Stimulated activated CD4-positive, alpha-beta T cell treated with anti-CD3 and anti-CD28 coated beads, Interleukin-2, amount 100 ng/mL, for 48 hours (primary cell): Measurements from ENCODE around the gene KLF9.

ENCODE experiments used
- DNase-seq, 2 donors: peaks; one replicate each; pipeline ENCODE4 v3.0.0-alpha.2; 2020

The KLF9 gene

DNA sequence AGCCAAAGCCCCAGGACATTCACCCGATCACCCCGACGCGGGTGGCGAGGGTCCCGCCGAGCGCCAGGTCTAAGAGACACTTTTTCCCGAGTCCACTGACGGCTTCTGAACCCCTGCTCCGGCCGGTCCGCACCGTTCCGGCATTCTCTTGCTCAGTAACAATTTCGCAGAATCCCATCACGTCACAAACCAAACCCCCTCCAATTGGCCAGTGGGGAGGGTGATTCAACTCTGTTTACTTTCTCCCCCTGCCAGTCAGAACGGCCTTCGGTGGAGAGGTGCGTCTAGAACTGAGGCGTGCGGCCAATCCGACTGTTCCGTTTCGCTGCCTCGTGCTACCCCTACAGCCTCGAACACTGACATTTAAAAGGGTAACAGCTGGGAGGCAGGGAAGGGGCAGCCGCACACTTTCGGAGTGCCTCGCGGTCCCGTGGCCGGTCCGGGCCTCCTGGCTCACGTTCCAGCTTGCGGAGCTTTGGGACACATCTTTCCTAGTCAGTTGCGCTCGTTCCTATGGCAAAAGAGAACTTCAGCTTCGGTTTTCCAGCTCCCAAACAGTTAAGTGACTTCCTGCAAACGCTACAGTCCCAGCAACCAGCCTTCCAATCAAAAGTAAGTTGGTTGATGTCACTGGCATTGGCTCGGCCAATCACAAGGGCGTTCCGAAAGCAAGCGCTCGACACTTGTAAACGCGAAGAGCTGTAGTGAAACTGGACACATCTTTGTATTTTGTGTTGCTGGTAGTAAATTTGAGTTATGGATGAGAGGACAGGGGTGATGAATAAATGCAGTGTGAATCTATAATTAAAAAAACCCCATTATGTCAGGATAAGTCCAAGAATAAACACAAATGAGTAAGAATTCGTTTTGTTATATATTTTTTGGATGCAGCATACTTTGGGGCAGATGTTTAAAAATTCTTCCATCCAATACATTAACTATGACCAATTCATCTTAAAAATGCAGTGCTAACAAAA is at the start of gene KLF9:
Gene KLF9 (minus strand): TSS at position 859 of the 977 bp plus-strand sequence. CDS start 1,294 bp downstream, outside the sequence.
- DNase-seq = peak; percentile 73 to 77

DNA sequence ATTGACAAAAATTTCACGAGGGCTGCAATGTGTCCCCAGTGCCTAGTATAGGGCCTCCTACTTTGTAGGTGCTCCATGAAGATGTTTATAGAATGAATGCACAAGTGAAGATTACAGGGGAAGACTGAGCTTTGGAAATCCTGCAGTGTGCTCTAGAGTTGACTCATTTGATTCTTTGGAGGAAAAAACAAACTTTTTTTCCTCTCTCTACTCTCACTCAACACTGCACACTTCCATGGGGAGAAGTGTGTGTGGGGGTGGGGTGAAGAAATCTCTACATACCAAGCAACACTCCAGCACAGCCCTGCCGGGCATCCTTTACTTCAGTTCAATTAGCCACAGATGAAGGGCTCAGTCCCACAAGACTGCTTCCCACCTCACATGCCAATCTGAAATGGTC is 49.4 kb upstream of the KLF9 start:
- DNase-seq = no peak

DNA sequence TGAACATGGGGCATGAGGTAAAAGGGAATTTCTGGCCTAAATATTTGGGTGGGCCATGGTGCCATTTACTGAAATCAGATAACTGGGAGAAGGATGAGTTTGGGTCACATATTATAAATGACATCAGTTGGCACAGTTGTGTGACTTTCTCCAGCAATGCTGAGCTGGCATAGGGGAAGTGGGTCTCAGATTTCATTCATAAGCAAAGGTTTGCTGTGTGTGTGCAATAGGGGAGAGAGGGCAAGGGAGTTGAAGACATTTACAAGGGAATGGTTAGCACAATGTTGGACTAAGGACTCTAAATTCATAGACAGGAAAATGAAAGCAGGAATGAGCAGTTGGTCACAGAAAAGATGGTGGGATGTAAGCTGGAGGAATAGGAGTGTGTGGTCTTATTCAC is 47.8 kb upstream of the KLF9 start:
- DNase-seq = no peak

DNA sequence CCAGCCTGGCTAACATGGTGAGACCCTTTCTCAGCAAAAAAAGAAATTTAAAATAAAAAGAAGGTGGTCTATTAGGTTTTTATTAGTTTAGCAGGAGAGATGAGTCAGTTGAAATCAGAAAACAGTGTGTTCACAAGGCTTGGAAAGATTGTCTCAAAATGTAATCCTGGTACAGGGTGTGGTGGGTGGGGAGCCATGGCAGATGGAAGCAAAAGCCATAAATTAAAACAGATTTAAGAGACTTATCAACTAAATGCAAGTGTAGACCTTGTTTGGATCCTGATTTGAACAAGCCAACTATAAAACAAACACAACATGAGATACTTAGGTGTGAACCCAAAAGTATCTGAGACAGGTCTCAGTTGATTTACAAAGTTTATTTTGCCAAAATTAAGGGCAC is 42.8 kb upstream of the KLF9 start:
- no peak for DNase-seq

DNA sequence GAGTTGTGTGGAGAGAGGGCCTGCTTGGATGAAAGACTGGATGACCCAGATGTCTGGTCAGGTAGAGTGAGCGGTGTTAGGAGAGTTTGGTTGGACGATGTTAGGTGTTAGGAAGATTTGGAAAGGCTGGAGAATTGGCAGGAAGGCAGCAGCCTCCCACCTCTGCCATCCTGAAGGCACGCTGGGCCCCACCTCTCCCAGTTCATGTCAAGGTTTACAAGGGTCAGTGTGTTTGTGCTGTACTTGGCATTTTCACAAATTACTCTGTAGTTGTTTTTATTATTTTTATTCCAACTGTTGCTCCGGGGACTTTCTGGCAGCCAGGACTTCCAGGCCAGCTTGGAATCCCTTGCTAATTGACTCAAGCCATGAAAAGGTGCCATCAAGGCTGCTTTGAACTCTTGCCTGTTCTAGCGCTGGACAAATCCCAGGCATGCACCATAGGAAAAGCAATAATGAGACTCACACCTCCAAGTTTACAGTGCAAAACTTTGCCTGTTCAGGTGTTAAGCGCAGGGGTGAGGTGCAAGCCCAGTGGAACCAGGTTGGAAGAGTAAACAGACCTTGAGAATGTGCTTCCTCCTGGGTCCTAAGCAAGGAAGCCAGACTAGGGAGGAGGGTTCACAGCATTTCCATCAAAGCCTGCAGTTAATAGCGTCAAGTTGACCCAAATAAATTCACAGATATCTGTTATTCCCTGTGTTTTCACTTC is 41.7 kb upstream of the KLF9 start:
- DNase-seq = no peak

DNA sequence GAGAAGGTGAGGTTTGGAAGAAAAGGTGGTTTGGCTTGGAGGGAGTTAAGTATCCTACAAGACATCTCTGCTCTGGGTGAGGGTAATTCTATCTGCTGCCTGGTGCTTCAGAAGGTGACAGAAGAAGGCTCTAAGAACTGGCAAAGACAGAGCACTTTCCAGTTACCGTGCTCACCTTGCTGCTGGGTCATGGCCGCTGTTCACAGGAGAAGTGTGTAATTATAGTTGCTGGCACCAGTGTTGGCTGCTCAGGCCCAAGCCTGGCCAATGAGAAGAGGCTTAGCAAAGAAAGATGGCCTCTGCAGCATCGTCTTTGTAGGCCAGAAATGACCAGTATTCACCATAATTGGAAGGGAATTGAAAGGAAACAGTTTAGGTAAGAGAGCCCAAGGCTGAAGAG is 37.9 kb upstream of the KLF9 start:
- no peak for DNase-seq

DNA sequence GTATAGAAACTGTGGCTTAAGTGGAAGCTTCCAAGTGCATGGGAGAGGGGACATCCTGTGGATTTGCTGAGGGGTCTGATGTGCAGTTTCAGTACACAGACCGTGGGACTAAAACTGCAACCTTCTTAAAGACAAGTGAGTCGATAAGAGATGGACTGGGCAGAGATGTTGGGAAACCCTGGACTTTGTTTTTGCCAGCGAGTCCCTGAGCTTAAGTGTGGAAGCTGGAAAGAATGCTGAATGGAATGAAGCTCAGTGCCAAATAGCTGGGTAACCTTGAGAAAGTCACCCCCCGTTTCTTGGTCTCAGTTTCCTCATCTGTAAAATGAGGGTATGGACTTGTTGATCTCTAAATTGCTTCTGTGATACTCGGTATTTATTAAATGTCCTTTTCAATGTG is 37.3 kb upstream of the KLF9 start:
- no peak for DNase-seq

DNA sequence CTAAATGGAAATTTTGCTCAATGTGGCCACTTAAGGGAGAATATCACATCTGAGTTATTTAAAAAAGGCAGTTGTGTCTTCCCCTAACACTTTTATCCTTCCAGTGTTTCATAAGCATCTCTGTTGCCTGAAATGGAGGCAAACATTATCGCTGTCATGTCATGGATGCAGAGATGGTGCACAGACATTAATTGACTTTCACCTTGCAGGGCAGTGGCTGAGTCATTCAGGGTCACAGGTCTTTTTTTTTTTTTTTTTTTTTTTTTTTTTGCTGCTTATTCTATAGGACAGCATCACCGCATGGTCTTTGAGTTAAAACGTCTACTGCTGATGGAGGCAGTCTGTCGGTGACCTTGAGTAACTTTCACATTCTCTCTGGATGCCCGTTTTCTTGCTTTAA is 36.3 kb upstream of the KLF9 start:
- DNase-seq = no peak

DNA sequence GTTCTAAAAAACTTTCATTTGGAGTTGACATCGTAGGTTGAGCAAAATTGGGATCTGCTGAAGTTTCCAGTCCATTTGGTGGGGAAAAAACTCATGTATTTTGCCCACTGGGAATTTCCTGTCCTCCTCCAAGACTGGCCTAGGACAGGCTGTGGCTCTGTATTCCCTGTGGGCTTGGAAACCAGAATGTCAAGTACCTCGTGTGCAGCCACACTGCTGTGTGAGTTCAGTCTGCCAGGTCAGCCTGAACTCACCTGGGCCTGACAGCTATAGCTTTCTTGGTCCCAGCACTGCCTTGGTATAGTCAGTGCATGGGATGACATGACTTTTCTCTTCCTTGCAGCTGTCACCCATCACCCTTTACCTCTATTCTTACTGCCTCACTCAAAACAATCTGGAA is 35.0 kb upstream of the KLF9 start:
- DNase-seq = no peak

DNA sequence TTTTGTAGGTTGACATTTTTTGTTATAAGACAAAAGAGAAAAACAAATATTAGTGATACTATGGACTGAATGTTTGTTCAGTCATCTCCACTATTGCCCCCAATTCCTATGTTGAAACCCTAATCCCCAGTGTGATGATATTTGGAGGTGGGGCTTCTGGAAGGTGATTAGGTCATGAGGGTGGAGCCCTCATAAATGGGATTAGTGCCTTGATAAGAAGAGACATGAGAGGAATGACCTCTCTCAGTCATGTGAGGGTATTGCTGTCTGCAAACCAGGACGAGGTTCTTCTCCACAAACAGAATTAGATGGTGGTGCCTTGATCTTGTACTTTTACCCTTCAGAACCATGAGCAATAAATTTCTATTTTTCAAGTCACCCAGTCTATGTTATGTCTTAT is 34.5 kb upstream of the KLF9 start:
- DNase-seq = no peak

DNA sequence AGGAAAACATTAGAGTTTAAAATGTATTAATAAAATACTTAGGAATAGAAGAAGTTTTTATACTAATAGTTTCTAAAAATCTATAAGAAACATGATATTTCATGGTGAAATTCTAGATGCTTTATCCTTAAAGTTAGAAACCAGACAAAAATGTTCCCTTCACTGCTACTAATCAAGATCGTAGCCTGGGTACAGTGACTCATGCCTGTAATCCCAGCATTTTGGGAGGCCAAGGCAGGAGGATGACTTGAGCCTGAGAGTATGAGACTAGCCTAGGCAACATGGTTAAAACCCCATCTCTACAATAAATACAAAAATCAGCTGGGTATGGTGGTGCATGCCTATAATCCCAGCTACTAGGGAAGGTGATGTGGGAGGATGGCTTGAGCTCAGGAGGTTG is 30.4 kb upstream of the KLF9 start:
- DNase-seq = no peak

DNA sequence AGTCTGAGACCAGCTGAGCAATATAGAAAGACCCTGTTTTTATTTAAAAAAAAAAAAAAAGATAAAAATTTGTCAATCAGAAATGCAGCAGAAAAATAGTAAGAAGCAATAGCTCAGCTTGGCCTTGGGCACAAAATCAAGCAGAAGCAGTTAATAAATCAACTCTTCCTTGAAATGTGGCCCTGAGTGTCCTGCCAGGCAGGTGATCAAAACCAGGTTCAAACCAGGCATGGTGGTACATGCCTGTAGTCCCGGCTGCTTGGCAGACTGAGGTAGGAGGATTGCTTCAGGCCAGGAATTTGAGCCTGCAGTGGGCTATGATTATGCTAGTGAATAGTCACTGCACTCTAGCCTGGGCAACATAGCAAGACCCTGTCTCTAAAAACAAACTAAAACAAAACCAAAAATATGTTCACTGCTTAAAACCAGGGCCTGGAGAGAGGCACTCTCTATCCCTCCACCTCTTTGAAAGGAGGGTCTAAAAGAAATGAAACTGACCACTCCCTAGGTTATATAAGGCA is 27.9 kb upstream of the KLF9 start:
- no peak for DNase-seq

DNA sequence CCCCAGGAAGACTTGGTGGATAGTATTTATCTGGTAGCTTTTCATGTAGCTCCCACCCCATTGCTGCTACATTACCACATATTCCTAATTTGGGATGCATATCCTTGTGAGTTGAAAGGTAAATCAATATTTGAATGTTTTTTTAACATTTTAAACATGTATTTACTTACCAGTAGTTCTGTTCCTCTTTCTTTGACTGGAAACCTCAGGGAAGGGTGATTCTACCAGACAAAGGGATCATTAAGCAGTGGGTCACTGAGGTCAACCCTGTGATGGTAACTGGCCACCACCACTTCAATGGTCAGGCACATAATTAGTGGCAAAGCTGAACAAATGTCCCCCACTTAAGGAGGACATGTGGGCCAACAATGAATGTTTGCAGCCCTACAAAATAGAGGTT is 27.2 kb upstream of the KLF9 start:
- DNase-seq = no peak

DNA sequence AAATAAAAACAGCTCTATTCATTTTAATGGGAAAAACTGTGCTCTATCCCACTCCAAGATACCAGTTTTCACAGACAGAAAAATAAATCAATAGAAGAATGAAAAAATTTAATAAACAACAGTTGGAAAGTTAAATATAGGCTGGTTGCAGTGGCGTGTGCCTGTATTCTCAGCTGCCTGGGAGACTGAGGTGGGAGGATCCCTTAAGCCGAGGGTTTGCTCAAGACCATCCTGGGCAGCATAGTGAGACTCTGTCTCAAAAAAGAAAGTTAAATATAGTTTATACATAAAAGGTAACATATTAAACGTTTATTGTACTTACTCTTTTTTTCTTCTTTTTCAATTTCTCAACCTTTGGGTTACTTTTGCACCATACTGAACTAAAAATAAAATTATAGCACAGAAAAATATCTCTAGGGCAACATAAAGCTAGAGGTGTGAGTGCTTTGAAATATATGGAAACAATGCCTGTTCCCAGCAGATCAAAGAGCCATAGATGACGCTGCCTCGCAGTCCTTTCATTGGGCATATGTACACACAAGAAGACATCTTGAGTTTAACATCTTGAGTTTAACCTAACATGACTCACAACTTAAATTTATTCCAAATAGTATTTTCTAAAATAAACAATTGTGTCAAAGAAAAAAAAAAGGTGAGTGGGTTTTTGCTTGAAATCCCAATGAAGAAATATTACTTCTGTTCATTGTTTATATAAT is 25.7 kb upstream of the KLF9 start:
- no peak for DNase-seq

DNA sequence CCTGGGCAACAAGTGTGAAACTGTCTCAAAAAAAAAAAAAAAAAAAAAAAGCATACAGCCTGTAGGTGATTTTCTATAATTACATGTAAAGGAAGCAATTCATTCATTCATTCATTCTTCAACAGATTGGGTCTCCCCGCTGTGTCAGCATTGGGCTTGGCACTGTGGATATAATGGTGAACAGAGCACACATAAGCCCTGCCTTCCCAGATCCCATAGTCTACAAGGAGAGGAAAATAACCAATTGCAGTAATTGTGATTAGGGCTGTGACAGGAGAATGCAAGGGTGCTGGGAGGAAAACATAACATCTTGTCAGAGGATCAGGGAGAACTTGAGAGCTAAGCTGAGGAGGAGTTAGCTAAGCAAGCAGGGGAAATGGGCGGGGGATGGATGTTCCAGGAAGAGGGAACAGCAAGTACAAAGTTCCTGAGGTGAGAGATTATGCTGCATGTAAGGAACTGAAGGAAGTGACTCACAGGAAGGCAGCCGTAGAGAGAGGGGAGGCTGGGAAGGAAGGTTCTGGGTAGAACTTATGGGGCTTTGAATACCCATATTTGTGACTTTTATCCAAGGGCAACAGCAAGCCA is 24.0 kb upstream of the KLF9 start:
- DNase-seq = no peak

DNA sequence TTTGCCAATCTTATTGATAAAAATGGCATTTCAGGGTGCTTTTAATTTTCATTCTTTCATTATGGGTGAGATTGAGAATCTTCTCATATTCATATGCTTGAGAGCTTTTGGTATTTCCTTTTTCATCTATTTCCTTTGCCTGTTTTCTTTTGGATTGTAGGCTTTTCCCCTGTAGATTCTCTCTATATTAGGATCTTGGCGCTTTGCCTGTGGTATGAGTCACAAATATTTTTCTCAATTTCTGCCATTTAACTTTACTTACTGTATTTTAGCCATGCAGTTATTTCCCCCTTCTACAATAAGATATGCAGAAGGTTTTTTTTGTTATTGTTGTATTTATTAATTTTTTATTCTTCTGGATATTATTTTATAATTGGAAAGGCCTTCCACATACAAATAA is 21.5 kb upstream of the KLF9 start:
- DNase-seq = no peak

DNA sequence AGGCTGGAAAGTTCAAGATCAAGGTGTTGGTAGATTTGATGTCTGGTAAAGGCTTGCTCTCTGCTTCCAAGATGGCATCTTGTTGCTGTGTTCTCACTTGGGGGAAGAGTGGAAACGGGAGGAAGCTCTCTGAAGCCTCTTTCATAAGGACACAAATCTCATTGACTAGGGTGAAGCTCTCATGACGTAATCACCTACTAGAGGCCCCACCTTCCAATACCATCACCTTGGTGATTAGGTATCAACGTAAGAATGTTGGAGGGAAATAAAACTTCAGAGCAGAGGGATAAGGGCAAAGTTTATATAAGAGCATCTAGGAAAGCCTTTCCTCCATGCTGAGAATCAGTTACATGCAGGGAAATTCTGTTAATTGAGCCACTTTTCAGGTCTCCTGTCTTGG is 15.4 kb upstream of the KLF9 start:
- DNase-seq = no peak

DNA sequence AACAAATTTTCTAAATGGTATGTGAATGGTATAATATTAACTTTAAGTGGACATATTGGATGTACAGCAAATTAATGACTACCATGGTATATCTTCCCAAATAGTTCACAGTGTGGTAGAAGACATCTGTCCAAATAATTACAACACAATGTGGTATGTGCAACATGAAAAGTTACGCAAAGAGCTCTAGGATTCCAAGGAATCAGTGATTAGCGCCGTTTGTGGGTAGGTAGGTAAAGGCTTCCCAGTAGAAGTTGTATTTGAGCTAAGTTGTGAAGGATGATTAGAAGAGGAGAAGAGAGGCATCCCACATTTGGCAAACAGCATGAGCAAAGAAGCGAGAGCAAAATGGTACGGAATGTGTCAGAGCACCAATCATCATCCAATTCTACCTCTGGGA is 14.3 kb upstream of the KLF9 start:
- no peak for DNase-seq

DNA sequence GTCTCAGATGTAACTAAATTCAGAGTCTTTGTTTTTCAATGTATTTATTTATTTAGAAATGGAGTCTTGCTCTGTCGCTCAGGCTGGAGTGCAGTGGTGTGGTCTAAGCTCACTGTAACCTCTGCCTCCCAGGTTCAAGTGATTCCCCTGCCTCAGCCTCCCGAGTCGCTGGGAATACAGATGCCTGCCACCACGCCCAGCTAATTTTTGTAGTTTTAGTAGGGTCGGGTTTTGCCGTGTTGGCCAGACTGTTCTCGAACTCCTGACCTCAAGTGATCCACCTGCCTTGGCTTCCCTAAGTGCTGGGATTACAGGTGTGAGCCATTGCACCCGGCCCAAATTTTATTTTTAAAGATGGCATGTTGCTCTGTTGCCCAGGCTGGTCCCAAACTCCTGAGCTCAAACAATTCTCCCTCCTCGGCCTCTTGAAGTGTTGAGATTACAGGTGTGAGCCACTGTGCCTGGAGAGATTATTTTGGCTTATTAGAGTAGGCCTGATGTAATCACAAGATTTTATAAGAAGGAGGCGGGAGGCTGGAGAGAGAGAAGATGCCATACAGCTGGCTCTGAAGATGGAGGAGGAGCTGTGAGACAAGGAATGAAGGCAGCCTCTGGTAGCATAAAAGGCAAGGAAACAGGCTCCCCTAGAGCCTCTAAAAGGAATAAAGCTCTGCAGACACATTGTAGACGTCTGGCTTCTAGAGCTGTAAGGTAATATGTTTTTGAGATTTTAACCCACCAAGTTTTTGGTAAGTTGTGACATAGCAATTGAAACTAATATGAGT is 12.9 kb upstream of the KLF9 start:
- DNase-seq = no peak

DNA sequence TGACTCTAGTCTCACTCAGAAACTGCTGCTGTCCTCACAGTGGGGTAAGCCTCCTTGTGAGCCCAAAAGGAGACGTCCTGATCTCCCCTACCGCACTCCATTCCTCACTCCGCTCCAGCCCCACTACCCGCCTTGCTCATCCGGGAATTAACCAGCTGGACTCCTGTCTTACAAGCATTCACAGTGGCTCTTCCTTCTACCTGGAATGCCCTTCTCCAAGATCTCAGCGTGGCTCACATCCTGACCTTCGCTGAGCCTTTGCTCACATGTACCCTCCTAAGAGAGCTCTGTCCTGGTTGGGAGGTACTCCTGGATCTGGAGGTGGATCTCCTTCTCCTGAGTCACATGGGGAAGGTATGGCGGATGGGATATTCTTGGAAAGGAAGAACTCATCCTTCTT is 10.7 kb upstream of the KLF9 start:
- no peak for DNase-seq

DNA sequence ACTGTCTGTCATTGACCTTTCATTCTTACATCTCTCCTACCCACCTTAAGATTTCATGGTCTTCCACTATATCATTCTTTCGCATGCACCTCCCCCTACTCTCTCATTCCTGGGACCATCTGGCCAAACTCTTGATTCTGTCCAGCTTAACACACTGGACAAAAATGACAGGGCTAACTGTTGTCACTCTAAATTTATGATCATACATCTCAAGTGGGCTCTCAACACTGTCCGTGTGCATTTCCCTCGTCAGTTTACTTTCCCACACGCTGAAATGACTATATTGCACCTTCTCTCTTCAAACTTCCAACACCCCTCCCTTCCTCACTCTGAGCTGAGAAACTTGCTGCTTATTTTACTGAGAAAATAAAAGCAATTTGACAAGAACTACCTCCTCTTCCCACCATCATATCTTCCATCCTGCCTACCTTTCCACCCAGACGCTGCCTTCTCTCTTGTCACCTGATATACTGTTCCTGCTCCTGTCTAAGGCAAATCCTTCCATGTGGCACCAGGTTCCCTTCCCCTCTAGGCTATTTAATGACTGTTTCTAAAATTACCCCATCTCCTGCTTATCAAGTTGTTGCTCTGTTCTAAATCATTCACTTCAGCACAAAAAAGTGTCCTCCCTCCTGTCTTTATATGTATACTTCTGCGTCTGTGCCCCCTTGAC is 8.1 kb upstream of the KLF9 start:
- DNase-seq = no peak
